Breast epithelium (tissue), 3 donors: Measurements from ENCODE around the gene GAL3ST1.

Source experiments
- CTCF ChIP-seq, 3 donors: fragments of 450-650 bp; IDR thresholded peaks; one replicate each; pipeline ENCODE4 v1.5.1; 2016 to 2017; ENCODE audit warnings: antibody characterized with exemption in 3 of 3, mild to moderate bottlenecking in 3 of 3, moderate library complexity in 3 of 3
- POLR2AphosphoS5 ChIP-seq, 3 donors: sonication (generic); formaldehyde crosslinking; IDR thresholded peaks; one replicate each; pipeline ENCODE4 v1.6.1; 2017; ENCODE audit warnings: antibody characterized with exemption in 3 of 3

- TF ChIP-seq CTCF (IDR thresholded peaks at IDR 0.05), result no peak
- TF ChIP-seq POLR2AphosphoS5 (IDR thresholded peaks at IDR 0.05), result no peak
Observed at GRCh38 chr22:30555282-30556210, 18.9 kb downstream of the GAL3ST1 start.
